A204.1 (cell line): ENCODE measurements around the gene LYRM7.
"Not testable (repeated sequence)": the region's sequence is repeated elsewhere in the genome, so short reads cannot be mapped to it uniquely, and the experiment has no call there.

Experiments
- FAIRE-seq: peaks from 2 replicates; lab custom pipeline; 2012; peaks lifted over from hg19 to GRCh38; lab: Jason Lieb, UNC

LYRM7 gene

DNA sequence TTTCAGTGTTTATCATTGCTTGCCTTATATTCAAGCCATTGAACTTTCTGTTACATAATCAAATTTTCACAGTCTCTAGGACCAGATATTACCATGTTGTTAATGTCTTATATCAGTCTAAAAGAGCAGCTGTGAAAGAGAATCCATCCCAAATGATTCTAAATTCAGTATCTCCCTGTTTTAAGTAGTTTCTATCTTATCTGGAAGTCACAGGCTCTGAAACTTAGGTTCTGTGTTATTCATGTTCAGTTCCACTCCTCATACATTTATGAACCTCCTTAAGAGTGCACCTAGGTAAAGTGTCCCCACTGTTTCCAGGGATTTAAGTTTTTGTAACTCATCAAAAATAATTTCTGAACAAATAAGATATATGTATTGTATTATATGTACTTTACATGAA, 9.7 kb downstream of the LYRM7 start:
- no peak for FAIRE-seq

GRCh38 chr5:131182839-131183238, 12.1 kb downstream of the LYRM7 start:
- FAIRE-seq, result no peak

DNA sequence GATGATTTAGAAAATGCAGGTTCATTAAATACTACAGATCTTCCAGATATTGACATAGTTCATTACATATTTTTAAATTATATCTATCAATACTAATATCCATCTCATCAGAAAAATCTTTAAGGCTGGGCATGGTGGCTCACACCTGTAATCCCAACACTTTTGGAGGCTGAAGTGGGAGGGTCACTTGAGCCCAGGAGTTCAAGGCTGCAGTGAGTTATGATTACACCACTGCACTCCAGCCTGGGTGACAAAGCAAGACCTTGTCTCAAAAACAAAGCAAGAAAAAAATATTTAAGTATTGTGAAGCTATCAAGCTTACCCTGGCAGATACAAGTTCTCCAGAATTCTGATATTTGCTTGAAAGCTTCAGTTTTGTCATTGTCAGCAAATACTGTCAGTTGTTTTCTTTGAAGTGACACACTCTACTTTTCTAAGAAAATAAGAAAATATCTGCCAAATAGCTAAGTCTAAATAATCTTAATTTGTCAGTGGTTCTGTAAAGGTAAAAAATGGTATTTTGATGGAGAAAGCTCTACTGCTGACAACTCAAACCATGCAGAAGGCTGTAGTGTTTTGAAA, 14.9 kb downstream of the LYRM7 start:
- no peak for FAIRE-seq

DNA sequence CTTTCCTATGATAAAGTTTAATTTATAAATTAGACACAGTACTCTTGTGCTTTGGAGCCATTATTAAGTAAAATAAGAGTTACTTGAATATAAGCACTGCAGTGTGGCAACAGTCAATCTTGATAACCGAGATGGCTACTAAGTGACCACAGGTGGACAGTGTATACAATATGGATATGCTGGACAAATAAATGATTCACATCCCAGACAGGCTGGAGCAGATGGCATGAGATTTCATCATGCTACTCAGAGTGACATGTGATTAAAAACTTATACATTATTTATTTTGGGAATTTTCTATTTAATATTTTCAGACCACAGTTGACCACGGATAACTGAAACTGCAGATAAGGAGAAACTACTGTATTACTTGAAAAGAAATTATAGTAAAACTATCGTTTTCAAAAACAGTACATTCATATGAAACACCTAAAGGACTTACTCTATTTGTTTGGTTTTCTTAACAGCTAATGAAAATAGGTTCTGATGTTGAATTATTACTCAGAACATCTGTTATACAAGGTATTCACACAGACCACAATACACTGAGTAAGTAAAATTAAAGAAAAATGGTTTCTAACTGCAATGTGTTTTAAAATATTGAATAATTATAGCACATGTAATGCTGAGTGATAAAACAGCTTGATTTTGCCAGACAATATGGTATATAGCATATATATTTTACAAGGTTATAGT, 16.0 kb downstream of the LYRM7 start:
- FAIRE-seq, result no peak

DNA sequence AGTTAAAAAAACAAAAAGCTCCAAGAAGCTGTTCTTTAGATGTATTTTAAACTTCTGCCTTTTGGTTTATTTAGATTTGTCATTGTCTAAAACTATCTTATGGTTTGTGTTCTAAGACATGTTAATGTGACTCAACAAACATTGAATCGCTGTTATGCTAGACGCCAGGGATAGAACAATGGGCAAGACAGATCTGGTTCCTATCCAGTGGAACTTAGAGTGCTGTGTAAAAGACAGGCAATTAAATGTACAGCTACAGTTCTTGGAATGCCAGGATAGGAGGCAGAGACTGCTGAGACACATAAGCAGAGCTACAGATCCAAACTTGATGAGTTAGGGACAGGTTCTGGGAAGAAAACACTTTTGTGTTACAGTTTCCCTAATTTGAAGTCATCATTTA, 22.4 kb downstream of the LYRM7 start:
- no peak for FAIRE-seq

DNA sequence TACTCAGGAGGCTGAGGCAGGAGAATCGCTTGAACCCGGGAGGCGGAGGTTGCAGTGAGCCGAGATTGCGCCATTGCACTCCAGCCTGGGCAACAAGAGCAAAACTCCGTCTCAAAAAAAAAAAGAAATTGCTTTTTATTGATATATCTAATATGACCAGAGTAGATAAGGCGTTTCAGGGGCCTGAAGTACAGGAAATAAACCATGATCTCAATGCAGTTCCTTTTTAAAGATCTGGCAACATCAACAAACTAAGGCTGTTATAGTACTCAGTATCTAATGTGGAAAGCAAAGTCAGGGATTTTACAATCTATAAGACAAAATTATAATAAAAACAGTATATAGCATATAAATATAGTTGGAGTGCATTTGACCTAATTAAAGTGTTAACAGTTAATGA, 23.2 kb downstream of the LYRM7 start:
- FAIRE-seq, result not testable (repeated sequence)

DNA sequence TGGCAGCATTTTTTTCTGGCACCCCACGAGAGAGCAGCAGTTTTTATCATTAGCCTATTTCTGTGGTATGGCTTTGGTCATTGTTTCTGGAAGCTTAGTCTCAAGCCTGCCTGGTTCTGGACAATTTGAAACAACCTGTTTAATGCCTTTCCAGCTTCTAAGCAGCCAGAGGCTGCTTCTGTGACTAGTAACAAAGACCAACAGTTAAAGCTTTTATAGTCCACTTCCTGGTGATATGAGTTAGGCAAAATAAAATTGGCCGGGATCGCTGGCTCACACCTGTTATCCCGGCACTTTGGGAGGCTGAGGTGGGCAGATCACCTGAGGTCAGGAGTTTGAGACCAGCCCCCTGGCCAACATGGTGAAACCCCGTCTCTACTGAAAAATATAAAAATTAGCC, 24.0 kb downstream of the LYRM7 start:
- FAIRE-seq, result no peak

DNA sequence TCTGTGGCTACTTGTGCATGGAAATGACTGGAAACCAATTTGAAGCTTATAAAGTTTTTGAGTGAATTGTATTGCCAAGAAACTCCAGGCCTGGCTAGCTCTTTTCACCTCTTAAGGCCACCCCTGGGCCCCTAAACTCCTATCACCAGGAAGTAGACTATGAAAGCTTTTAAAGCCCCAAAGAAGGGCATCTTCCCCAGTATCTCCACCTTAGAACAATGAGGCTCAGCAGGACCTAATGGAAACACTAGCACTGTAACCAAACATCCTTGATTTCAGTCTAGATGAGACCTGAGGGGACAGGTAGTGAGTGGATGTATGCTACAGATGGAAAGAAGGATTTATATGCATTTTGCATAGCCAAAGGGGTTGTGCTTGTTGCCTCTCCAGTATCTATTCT, 25.0 kb downstream of the LYRM7 start:
- FAIRE-seq, result no peak

DNA sequence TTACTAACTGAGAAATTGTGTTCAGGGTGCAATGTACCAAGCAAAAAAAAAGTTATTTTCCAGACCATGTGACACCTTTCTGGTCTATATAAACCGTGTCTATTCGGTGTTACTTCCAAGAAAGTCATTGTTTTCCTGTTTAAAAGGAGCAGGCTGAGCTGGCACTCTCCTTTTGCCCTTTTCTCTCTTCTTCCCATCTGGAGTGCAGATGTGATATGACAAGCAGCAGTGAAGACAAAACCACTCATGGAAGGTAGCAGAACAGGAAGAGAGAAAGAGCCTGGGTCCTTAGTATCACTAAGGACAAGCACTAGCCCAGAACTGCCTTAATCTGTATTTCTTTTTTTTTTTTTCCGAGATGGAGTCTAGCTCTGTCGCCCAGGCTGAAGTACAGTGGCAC, 25.6 kb downstream of the LYRM7 start:
- FAIRE-seq, result no peak

DNA sequence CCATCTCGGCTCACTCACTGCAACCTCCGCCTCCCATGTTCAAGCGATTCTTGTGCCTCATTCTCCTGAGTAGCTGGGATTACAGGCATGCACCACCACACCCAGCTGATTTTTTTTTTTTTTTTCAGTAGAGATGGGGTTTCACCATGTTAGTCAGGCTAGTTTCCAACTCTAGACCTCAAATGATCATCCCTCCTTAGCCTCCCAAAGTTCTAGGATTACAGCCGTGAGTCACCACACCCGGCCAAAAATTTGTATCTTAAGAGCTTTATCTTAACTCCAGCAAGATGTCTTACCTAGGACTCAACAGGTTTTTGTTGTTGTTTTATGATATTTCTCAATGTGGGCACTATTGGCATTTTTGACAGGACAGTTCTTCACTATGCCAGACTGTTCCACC, 27.9 kb downstream of the LYRM7 start:
- FAIRE-seq, result no peak

DNA sequence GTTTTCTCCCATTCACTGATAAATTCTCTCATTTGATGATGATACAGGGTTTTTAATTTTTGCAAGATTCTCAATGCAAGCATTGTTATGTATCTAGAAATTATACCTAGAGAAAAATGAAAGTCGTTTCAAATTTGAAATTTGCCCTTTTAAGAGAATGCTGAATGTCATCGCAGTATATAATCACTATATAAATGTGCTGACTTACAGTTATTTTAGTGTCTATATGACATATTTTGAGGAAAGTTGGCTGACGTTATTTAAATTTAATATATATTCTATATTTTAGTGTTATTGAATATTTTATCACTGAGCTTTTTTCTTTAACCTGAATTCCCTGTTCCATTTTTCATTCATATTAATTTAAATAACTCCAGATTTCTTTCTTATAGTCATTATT, 29.8 kb downstream of the LYRM7 start:
- no peak for FAIRE-seq

DNA sequence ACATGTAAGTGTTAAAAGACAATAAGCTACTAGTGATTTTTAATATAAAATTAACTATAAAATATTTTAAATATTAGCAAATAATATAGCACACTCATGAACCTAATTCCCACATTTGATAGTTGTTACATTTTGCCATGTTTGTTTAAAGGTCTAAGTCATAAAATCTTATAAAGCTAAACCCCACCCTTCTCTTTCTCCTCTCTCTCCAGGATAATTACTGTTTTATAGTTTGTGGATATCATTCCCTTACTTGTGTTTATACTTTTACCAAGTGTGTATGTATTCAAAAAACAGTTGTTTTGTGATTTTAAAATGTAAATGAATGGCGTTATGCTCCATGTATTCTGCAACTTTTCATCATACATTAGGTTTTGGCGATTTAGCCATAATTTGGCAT, 34.2 kb downstream of the LYRM7 start:
- no peak for FAIRE-seq

- FAIRE-seq, result no peak
Observed at GRCh38 chr5:131206061-131206460, 35.3 kb downstream of the LYRM7 start.

DNA sequence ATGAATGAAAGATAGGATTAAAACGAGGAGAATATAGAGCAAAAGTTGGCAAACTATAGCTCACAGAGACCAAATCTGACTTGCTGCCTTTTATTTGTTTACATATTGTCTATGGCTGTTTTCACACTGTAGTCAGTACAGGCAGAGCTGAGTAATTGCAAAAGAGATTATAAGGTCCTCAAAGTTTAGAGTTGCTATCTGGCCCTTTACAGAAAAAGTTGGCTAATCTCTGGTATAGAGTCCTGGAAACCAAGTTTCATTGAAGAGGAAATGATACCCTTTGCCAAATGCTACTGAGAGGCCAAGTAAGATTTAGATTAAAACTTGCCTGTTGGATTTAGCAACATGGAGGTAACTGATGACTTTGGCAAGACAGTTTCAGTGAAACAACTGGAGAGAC, 36.0 kb downstream of the LYRM7 start:
- no peak for FAIRE-seq

- no peak for FAIRE-seq
Observed at GRCh38 chr5:131209175-131209505, 38.4 kb downstream of the LYRM7 start.

DNA sequence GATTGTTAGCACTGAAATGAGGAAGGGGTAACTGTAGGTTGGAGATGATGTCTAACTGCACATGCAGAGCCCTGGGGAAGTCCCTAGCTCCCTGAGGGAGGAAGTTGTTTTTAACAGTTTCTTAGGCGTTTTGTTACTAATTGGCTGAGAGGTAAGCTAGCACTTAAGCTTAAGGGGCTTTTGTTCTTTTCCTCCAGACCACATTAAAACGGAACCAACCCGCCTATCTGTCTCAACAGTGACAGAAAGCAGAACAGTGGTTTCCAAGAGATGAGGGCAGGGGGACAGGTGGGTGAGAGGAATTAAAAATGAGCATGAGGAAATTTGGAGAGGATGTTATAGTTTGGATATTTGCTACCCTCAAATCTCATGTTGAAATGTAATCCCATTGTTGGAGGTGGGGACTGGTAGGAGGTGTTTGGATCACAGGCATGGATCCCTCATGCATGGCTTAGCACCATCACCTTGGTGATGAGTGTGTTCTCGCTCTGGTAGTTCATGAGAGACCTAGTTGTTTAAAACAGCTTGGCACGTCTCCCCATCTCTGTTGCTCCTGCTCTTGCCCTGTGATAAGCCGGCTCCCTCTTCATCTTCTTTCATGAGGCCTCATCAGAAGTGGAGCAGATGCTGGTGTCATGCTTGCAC, 38.9 kb downstream of the LYRM7 start:
- no peak for FAIRE-seq

GRCh38 chr5:131210151-131210510, 39.4 kb downstream of the LYRM7 start:
- FAIRE-seq, result no peak

GRCh38 chr5:131211669-131212068, 40.9 kb downstream of the LYRM7 start:
- no peak for FAIRE-seq

- FAIRE-seq, result no peak
Observed at GRCh38 chr5:131212471-131213021, 41.8 kb downstream of the LYRM7 start.

DNA sequence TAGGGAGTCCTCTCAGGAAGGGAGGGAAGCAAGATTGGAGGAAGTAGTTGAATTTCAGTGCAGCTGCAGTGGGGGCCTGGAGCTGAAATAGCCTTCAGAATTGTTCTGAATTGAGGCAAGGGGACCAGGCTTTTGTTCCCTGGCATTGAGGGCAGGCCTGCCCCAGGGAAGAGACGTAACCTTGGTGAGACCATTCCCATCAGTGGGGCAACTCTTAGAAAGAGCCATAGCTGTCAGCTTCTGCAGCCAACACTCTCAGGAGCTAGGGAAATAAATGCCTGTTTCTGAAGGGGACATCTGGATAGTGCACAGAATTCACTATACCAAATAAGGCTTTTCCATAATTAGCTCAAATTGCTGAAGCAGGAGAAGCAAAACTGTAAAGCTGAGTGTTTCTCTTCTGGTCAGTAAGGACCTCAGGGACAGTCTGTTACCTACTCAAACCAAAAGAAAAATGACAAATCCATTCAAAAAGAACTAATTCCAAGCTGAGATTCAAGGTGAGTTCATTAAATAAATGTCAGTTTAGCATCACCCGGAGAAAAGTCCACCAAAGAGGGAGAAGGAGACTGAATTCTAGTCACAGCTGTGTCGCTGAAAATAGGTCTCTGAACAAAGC, 44.0 kb downstream of the LYRM7 start:
- no peak for FAIRE-seq

- FAIRE-seq, result no peak
Observed at GRCh38 chr5:131217791-131218190, 47.0 kb downstream of the LYRM7 start.

DNA sequence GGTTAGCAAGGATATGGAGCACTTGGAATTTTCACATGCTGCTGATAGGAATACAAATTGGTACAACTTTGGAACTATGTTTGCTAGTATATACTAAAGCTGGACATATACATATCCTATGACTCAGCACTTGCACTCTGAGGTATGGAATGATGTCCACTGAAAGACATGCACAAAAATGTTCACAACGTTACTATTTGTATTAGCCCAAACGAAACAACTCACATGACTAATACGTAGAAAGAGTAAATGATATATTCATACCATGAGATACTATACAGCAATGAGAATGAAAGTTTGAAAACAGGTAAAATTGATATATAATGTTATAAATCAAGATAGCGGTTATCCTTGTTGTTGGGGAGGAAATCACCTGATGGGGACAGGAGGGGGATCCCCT, 47.6 kb downstream of the LYRM7 start:
- no peak for FAIRE-seq

DNA sequence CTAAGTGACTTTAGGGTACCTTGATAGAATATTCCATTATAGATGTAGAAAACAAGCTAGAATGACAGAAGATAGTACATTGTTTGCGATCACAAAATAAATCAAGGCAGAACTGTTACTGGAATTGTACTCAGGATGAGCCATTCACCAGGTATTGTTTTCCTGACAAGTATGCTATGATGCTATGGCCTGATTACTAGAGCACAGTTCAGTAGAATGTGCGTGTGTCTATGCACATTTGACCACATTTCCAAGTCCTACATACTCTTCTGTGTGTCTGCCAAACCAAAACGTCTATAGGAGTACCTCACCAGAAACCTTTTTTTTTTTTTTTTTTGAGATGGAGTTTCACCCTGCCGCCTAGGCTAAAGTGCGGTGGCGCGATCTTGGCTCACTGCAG, 49.8 kb downstream of the LYRM7 start:
- no peak for FAIRE-seq
